Measurements from ENCODE around the gene GATA3.
A peak's percentile ranks its signal among the peaks of the same experiment; 100 is the strongest.

Gene GATA3

DNA sequence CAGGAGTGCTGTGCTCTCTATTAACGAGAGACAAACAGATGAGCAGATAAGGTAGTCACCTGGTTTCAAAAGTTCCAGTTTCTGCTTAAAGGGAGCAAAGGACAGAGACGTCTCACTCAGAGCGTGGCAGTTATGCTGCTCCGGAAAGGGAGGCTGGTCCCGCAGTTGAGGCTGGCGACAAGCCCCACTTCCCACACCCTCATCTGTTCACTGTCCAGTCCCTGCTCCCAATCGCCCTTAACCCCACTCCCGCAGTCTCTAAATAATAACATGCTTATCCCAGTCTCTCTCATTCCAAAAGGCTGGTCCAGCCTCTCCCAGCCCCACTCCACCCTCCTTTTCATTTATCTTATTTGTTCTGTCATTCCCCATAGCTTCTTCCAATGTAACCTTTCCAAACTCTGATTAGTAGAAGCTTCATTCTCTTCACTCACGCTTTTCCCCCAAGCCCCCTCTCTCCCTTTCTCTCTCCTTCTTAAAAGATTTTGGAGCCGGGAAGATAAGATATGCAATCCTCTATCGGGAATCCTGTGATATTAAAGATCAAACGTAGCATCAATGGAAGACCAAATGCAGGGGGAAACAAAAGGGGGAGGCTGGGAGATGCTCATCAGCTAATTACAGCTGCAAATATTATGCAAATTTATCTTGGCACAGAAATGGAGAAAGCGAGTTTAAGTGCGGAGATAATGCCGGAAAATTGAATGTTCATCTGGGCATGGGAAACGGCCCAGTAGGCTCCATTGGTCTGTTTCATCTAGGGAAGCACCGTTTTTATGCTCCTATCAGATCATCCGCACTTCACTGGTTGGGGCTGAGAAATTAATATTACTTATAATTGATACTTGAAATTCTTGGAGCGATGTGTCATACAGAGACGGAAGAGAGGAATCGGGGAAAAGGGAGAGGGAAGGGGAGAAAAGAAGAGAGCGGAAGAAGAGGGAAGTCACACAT, 16.3 kb upstream of the GATA3 start:
- no peak for DNase-seq (ENCODE audit: low spot score)

DNA sequence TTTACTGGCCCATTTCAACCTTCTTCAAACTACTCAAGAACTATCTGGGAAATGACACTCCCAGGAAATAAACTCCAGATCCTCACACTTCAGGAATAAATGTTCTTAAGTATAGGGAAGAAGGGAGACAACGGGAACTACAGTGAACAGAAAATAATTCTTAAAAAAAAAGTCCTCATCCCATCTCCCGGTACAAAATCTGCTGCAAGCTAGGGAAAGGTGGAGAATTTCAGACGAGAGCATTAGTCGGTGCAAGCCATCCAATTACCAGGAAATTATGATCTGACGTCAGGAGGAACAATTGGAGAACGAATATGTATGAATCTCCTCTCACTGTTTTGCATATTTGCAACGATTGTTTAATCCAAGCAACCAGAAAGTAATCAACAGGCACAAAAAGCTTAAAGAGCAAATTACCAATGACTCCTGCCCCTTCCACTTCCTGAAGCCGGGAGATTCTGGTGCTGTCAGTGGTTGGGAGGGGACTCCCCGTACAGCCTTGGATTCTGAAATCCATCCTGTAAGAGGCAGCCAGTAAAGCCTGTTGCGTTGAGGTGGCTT, 15.1 kb upstream of the GATA3 start:
- DNase-seq (ENCODE audit: low spot score) = no peak

DNA sequence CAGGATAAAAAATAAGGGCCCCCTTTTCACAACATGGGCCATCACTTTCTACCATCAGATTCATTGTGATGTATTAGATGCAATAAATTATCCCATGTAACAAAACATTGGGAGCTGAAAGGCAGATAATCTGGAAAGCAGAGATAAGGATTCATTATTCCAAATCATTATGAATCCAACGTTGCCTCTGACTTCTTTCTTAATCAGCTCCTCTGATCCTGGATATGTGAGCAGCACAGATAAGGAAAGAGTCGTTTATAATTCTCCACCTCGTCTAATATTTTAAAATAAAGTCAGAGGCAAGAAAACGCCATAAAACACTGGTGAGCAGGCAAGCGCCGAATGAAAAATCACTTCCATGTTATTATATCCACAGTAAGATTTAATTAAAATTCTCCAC, 13.8 kb upstream of the GATA3 start:
- DNase-seq (ENCODE audit: low spot score) = no peak

DNA sequence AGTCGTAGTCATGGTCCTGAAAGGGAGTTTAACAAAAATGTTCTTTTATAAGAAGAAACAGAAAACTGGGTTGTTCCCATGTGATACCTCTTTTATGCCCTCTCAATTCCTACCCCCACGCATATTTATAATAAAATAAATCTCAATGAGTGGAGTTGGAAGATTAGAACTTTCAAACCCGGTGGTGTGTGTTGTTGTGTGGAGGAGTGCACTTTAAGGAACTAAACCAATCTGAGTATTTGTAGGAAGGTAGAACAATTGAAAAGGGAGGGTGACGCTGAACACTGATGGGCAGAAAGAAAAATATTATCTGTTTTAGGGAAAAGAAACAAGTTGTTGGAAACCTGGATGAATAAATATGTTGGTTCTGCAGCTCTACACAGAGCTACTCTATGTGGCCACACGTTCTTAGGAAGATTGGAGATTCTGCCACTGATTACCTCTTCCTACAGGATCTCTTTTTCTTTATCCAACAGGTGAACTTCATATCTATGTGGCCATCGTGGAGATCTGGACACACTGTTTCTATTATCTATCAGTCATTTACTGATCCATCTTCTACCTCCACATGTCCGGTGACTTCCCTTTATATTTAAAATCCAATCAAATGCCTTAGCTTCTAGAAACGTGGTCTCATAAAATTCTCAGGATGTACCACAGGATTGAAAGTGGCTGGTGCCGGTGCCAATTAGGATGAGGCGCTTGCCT, 13.1 kb upstream of the GATA3 start:
- no peak for DNase-seq (ENCODE audit: low spot score)

DNA sequence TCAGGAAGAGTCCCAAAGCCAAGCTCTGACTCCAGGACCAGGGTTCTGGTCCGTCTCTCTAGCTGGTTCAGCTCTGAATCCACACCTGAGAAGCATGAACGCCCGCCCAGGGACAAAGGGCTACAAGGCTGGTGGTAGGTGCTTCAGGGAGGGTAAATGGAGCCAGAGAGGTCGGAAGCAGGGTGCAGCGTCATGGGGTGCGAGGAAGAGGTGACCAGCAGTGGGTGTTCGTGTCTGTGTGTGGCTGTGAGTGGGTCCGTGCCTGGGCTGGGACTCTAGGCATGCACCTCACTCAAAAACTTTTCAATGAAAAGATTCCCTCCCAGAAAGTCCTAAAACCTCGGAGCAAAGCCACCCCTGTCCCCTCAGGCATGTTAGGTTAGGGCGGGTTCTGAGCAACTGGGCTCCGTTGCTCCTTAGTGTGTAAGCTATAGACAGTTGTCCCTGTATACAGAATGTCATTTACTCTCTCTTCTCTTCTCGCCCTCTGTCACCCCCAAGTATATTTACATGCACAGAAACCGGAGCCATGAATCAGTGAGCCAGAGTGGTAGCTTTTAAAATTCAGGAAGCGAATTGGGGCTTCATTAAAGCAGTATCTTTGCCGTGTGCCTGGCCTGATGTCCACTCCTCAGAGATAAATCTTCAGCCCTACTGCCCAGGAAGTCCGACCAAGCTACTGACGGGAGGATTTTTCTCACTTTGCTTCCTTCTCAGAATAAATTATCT, 12.3 kb upstream of the GATA3 start:
- DNase-seq (ENCODE audit: low spot score) = no peak

DNA sequence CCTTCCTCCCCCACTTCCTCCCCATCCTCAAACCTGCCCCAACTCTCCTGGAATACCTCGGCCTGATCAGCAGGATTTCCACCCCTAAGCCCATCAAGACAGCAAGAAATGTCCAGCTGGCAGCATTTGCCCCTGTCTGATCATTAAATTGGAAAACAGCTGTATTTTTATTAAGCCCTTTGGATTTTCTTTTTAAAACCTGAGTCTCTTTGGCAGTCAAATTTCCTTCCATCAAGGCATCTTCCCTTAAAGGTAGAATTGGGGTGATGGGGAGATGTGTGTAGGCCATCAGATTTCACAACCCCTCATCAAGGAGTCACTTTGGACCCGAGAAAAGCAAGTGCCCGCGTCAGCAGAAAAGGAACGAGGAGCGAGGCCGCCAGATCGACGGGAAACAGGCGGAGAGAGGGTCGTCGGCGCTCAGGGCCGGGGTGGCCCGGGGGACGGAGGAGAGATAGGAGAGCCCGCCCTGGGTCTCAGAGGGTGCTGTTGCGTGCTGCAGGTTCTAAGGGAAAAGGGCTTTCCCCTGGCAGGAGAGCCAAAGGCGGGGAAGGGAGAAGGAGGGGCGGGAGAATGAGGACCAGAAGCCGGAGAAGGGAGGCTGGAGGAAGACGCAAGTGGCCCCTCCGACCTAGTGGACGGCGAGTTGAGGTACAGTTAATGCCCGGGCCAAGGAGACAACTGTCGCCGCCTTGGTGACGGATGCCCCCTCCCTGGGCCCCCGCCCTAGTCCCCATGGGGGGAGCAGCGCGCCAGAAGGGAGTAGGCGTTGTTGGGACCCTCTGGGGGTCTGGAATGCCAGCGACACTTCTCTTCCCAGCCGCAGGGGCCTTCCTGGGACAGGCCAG, 11.5 kb upstream of the GATA3 start:
- DNase-seq (ENCODE audit: low spot score) = no peak

DNA sequence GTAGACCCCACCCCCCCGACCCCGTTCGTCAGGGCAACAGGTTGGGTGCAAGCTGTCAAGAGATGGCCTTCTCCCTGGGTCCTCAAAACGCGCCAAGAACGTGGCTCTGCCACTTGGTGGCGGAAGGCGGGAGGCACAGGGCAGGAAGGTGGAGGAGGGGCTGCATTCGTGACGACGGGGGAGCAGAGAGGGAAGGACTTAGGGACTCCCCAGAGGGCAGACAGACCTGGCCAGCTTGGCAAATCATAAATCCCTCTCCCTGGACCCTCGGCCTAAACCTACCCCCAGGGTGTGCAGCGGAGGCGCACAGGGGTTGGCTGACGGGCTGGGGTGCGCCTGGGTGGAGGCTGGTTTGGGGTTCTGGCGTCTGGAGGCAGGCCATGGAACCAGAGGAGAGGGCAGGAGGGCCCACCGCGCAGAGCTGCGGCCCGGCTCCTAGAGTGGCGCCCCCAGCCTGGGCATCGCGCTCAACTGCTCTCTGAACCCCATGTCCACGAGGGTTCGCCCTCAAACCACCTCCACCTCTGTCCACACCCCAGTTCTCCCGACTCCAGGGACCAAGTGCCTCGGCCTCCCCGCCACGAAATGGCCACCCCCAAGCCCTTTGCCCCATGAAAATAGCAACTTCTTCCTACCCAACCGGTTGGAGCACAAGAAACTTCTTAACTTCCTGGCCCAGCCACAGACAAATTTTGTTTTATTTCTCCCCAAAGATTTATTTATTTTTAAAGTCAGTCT, 10.8 kb upstream of the GATA3 start:
- no peak for DNase-seq (ENCODE audit: low spot score)

DNA sequence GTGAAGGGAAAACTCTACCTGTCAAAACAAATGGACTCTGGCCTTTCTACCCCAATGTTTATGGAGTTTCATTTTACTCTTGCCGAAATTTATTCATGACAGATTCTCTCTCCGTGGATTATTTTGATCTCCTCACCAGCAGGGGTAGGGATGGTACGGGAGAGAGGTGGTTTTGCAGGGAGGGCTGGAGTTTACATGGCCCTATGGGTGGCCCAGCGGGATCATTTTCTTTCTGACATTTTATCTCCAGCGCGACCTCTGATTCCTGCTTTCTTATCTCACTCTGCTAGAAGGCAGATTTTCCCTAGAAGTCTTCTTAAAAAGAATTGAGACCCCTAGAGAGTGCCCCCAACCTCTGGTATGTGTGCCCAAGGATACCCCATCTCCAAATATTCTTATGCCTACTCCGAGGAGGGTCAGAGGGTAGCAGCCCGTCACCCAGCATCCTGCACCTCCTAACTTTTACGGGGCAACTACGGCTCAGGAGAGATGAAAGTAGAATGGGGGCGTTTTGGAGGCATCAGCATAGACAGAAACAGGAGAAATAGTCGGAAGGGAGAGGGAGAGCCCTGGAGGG, 10.1 kb upstream of the GATA3 start:
- no peak for DNase-seq (ENCODE audit: low spot score)

DNA sequence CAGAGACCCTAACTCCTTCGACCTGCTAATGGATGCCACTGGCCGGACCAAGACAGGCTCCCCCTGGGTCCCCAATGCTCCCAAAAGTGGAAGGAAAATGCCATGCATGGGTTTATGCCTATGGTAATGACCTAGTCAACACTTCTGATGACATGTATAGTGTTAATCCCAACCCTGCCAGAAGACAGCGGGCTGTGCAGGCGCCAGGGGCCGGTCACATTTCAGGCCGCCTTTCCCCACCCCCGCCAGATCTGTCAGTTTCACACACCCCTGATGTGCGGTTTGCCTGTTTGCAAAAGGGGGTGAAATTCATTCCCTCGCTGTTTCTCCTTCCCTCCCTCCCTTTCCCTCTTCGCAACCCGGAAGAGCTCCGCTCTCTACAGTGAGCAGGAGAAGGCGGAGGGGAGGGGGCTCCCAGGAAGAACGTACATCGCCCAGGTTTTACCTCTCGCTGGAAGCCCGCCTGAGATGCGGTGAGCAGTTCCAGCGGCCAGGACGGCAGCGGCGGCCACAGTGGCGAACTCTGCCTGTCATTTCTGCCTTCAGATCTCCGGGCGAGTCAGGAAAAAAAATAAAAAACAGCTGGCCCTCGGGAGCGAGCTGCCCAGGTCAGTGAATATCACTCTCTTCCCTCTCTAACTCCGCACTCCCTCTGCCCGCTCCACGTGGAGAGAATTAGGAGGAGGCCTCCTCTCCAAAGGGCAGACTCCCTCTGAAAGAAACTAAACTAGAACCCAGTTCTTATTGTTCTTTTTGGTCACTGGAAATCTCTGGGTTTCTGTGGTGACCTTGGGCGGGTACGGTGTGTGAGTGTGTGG, 9.4 kb upstream of the GATA3 start:
- DNase-seq (ENCODE audit: low spot score) = peak; percentile 95

DNA sequence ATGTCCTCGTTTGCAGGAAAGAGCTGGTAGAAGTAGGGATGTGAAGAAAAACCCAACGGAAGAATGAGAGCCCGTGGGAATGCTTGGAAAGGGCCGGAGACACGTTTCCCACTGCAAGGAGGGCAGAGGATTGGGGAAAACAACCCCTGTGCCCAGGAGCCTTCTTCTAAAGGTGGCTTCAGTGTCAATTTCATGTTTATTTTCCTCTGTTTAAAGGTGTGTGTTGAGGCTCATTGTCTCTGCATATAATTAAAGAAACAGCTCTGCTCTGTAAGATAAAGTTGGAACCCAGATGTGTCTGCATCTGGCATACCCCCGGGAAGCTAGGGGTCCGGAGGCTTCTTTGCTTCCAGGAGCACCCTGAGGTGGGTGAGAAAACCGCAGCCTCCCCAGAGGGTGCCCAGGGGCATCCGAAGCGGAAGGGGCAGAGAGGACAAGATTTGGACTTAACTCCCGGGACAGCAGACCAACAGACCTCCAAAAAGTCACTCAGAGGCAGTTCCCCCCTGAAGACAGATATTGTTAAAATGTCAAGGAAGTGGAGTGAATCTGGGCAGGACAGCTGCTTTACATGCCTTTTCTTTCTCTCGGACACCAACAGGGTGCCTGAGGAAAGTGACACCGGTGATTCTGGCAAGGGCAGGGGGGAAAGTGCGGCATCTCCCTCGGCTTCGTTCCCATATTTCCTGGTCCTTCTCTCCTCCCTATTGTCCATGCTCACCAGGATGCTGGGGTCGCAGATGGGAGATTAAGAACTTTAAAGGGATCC, 8.6 kb upstream of the GATA3 start:
- no peak for DNase-seq (ENCODE audit: low spot score)

DNA sequence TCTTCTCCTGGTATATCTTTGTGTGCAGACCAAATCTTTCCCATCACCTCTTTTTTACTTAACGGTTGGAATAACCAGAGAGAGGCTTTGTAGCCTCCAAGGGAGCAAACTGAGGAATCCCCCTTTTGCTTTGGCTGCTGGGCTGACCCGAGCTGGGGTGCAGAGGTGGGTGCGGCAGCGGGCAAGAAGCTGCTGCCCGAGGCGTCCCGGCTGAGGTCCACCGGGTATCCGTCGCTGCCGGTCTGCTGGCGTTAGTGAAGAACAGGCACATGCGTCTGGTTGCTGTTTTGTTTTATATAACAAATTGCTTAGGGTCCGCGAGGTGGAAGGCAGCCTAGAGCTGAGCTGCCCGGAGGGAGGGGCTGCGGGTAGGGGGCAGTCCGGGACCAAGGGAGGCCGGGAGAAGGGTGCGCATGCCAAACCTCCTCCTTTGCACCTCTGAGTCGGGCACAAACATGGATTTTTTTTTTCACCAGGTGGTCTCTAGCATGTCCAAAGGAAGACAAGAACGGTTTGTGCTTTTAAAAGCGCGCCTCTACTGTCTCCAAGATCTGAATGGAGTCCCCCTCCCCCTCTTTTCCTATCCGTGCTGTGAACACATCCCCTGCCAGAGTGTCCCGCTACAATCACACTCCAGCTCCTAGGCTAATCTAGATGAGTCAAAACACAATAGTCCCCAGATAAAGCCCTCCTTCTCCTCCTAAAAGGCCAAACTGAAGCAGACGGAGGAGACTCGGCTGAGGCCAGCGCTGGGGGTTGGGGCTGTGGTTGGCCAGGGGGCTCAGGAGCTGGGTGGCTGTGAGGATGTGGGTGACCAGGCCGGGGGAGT, 6.8 kb upstream of the GATA3 start:
- DNase-seq (ENCODE audit: low spot score) = no peak

DNA sequence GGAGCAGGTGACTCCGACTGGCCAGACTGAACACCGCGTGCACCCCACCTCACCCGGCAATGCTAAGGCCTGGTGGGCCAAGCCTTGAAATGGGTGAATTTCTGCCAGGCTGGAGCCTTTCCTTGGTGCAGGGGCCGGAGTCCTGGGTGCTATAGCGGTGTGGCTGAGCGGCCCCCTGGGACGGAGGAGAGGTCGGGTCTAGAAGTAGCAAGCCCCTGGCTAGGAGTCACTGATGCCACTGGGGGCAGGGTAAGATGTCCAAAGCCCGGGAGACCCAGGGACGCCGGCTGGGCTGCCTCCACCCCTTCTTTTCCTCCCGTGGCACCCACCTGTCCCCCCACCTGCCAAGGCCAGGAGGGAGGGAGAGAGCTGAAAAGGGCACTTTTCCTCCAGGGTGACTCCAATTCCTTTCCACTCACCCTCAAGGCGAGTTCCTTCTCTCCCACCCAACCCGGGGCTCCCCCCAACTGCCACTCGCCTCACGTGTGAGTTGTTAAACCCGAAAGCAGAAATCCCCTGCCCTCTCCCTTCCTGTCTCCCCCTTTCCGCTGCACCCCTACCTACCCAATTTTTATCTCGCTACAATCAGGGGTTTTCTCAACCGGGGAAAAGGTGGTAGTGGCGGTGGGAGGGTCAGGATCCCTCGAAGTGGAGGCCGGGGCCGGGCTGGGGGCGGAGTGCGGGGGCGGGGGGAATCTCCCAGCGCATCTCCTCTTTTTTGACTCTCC, 6.0 kb upstream of the GATA3 start:
- DNase-seq (ENCODE audit: low spot score) = no peak

DNA sequence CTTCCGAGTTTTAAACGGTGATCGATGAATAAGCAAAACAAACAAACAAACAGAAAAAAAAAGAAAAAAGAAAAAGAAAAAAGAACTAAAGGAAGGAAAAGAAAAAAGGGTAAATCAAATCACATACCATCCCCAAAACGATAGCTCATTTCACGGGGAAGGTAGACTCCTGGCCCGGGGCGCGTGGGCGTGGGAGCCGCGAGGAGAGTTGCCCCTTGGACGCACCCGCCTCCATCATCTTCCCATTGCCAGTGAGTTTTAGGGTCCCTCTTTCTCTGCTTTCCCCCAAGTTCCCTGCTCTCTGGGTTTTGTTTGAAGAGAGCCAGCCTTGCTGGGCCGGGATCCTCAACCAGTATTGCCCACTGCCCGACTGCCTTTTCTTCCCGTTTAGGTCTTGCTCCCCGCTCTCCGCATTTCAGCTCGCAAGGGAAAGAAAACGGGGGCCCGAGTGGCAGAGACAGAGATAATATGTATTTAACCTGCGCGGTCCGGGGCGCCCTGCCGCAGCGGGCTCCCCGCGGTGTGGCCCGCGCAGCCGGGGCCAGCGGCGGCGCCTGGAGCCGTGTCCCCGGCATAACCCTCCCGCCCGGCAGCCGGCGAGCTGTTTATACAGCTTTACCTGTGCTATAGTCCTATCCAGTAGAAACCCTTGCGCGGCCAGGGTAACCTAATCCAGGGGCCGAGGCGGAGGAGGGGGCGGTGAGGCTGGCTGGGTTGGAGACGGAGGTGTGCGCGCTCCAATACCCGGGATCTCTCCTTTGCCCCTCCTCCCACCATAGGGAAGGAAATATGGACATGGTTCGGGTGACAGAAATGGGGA, 5.2 kb upstream of the GATA3 start:
- DNase-seq (ENCODE audit: low spot score) = peak; percentile 67

DNA sequence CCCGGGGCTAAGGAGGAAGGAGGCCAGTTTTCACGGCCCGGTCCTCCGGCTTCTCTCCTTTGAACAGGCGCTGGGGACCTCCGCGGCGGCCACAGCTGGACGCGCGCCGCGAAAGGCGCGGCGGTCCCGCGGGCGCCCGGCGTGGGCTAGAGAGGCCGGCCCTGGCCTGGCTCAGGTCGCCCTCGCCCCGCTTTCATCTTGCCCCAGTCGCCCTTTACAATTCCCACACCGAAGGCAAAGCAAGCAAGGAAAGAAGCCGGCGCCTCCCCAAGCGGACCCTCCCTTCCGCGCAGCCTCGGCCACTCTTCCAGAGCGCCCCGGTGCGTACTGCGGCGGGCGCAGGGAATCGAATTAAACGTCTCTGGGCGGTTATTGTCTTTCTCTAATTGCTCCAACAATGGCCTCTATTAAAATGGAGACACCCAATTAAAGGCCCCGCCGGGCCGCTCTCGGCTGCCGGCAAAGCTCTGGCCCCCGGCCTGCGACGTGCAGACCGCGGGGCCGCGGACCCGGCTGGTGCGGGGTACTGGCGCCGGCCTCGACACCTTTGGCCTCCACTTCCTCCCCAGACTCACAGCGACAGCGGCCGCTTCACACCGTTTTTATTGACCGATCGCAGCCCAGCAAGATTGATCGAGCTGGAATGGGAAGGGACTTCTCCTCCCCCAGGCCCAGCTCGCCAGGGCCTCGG, 4.5 kb upstream of the GATA3 start:
- DNase-seq (ENCODE audit: low spot score) = no peak

DNA sequence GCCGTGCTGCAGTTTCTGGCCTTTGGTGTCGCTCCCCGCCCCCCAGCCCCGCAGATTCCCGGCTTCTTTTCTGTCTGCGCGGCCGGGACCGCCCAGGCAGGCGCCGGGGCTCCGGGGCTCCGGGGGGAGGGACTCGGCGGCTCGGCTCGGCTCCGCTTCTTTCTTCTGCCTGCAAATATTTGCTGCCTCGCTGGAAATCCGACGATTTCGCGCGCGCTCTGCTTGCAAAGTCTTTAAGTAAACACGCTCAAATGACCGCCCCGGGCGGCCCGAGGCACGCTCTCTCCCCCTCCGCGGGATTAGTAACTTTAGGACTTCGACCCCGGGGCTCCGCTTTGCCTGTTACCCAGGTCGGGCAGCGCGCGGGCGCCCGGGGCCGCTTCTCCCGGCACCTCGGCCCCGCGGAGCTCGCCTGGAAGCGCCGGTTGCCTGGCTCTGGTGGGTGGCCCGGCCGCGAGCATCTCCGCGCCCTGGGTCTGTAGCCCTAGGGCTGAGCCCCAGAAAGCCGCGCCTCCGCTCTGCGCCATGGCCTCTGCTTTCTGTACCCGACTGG, 3.9 kb upstream of the GATA3 start:
- DNase-seq (ENCODE audit: low spot score) = peak; percentile 98

All from HuH-7 (cell line).